NCI-H1092 (cell line): ENCODE measurements around the gene MVB12B.

Experiments used
- DNase-seq: peaks from one replicate; lab custom pipeline; 2025; lab: John Stamatoyannopoulos, UW

MVB12B gene

GRCh38 chr9:126453156-126453963 lies 126.7 kb downstream of the MVB12B start:
- DNase-seq: no peak

DNA sequence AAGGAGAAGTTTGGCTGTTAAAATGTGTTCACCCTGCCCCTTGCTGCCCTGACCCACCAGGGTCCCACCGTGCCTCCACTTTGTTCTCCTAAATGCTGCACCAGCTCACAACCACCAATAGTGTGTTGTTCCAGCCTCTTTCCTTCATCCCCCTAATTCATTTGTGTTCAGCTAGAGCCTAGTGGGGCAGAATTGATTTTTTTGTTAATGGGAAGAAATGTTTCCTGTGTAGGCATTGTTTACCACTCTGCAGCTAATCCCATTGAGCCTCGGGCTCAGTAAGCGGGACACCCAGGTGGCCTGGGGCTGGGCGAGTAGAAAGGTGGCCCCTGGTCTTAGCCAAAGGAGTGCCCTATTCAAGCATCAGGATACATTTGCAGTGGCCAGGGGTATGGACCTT lies 127.6 kb downstream of the MVB12B start:
- DNase-seq: no peak

GRCh38 chr9:126454795-126455194 lies 128.2 kb downstream of the MVB12B start:
- DNase-seq: no peak

DNA sequence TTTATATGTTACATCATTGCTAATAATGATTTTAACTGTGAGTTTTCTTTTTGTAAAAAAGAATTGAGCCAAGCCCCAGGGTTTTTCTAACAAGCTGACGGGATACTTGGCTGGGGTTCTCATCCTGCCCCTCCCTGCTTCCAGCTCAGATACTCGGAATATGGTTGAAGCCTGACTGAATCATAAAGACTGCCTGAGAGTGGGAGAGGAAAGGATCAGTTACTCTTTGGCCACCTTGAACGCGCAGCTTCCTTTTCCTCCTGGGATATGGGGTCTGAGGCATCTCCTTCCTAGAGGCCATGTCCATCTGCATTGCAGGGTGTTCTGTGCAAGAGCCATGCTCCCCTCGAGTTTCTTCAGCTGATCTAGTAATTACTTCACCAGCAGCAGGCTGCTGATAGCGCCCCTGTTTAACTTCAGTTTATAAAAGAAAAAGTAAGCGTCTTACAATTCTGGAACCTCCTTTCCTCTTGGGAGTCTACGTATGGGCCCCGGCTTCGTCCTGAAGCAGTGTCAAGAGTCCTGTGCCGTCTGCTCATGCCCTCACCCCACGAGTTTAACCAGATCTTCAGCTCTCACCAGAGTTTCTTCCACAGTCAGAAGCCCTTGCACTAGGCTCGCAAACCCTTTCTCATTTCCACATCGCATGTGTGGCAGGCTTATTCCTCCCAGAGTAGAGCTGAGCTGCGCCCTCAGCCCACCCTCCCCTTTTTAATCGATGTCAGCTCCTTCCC lies 130.0 kb downstream of the MVB12B start:
- DNase-seq: no peak

DNA sequence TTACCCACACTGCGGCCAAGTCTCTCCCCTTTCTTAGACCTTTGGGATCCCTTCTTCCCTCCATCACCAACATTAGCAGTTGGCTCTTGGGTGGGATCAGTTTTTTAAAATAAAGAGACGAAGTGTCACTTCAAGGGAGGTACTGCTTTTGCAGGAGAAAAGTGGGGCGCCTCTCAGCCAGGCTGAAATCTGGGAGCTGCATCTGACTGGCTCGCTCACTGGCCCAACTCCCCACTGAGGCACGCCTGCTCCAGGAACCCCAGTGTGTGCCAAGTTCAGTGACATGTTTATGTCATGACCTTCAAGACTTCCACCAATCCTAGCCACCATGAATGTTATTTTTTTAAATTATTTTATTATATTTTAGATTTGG lies 130.5 kb downstream of the MVB12B start:
- DNase-seq: no peak

DNA sequence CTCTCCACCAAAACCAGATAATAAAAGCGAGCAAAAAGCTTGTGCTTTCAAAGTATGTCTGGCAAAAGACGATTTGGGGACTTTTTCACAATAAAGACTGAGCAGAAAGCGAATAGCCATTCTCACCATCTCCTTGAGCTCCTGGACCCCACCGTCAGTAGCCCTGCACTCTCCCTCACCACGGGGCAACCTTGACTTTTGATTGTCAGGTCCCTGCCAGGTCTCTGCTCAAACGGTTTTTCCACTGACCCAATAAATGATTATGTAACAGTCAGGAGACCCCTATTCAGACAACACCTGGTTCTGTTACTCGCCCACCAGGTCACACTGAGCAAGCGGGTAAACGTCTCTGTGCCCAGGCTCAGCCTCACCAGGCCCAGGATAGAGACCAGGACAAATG lies 131.3 kb downstream of the MVB12B start:
- no peak for DNase-seq

GRCh38 chr9:126459126-126459525 lies 132.5 kb downstream of the MVB12B start:
- DNase-seq: no peak

DNA sequence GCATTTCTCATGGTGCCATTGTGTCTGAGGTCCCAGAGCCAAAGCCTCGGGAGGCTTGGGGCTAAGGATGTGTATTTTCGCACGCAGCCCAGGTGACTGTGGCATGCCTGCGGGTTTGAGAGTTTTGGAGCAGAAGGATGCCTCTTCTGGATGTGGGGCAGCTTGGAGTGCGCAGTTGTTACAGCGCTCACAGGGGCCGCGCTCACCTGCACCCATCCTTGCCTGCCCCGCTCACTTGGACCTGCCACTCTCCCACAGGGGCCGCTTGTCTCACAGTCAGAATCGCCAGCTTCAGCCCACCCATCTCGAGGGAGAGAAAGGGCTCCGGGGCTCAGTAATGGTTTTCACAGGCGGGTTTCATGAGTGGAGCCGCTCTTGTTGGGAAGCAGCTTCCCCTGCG lies 132.9 kb downstream of the MVB12B start:
- DNase-seq: no peak

DNA sequence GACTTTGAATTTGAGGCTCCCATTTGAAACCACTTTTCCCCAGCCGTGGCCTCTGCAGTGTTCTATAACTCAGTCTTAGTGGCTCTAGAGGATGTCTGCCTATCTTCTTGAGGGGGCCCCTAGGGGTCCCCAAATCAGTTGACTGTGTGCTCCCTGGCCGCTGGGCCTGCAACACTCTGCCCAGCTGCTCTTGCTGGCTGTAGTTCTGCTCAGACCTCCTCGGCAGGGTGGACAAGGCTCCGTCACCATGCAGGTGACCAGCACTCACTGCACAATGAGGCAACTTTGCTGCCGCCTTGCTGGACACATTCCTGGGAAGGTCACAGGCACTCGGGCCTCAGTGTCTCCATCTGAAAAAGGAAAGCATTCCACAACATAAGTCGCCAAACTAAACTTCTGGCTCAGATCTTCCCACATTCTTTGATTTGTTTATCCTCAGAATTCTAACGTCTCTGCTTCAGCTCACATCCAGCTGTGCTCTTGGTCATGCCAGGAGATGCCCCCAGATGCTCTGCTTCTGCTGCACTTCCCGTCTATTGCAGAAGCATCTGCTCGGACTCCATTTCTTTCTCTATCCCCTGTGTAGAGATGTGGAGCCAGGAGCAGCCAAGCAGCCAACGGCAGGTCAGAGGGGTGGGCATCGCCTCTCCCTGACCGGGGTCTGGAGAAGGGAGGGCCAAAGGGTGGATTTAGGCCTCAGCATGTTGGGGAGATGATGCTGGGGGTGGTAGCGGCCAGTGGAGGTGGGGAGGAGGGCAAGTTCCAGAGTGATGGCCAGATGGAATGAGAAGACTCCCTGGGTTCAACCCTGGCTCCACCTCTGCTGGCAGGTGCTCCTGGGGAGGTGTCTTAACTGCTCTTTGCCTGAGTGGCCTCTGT lies 133.6 kb downstream of the MVB12B start:
- no peak for DNase-seq

- DNase-seq: no peak
Observed at GRCh38 chr9:126461029-126461428, 134.4 kb downstream of the MVB12B start.

GRCh38 chr9:126461608-126462007 lies 135.0 kb downstream of the MVB12B start:
- DNase-seq: no peak

DNA sequence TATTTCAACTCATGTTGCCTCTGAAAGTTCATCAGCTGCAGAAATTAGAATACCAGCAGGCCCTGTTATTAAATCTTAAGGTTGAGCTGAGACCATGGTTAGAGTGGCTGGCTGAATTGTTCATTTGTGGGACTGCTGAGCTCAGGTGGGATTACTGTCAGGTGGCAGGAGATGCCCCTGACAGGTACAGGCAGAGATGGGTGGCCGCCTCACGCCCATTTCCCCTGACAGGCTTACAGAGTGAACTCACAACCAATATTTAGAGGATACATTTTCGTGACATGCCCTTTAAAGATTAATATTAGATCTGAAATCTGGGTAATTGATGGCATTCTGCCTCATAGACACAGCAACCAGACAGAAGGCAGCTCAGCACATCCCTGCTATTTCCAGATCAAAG lies 136.0 kb downstream of the MVB12B start:
- no peak for DNase-seq

- DNase-seq: no peak
Observed at GRCh38 chr9:126463426-126463825, 136.8 kb downstream of the MVB12B start.

GRCh38 chr9:126464694-126465441 lies 138.2 kb downstream of the MVB12B start:
- no peak for DNase-seq

- no peak for DNase-seq
Observed at GRCh38 chr9:126465977-126466376, 139.3 kb downstream of the MVB12B start.

DNA sequence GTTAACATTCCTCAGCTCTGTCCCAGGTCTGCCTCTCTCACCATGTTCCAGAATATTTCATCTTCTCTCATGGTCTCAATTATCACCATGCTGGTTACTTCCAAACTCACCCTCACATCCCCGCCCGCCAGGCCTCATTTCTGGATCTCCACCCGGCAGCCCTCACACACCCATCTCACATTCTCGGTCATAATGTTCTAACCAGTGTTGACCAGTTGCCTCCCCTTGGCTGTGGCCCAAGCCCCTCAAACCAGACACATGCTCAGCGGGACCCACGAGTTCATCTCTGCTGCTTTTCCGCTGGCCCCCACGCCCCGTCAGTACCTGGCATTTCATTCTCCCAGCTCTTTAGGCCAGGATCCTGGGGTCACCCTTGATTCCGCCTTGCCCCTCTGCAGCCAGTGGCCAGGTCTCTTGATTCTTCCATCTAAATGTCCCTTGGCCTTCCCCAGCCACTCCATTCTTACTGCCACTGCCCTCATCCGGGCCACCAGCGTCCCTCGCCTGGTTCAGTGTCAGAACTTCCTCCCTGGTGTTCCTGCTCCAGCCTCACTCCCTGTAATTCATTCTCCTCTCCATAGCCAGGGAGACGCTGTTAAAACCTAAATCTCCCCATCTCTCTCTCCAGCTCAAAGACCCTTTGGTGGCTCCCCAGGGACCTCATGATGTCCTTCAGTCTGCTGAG lies 141.7 kb downstream of the MVB12B start:
- DNase-seq: no peak

- DNase-seq: no peak
Observed at GRCh38 chr9:126470241-126470993, 143.8 kb downstream of the MVB12B start.

- no peak for DNase-seq
Observed at GRCh38 chr9:126471084-126471624, 144.5 kb downstream of the MVB12B start.

DNA sequence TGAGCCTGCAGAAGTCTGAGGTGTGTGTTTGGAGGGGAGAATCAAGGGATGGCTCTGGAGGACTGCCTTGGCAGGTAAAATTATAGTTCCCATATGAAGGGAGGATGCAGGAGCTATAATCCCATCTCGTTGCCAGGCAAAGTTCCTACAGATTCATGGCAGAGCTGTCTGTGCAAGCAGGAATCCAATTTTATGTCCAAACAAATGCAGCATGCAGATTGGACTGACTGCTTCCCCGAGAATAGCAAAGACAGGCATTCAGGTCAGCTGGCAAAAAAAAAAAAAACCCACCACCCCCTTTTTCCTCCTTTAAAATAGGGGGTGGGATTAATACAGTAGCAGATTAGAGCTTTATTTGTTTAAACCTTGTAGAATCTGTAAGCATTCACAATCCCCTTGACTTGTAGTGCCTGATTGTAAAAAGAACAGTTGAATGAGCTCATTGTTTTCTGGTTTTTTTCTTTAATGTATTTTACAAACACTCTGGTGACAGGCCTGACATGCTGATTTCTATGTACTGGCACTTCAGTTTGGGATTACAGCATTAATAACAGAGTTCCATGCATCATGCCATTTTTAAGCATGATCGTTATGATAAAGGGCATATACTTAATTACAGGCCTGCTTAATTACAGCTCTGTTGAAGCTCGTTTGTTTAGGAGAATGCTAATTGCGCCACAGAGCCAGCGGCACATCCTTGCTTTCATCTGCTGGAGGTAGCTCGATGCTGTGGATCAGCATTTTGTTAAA lies 145.7 kb downstream of the MVB12B start:
- no peak for DNase-seq

DNA sequence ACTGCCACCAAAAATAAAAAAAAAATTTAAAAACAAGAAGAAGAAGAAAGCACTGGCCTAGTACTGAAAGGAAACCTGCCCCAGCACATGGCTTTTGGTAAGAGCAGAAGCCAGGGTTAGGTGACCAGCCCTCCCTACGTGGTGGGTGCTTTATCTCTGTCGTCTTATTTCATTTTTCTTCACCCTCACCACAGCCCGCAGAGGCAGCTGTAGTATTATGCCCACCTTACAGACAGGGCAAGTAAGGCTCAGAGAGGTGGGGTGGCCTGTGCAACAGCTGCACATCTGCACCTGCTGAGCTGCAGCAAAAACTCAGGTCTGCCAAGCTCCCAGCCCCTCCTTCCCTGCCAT lies 146.3 kb downstream of the MVB12B start:
- no peak for DNase-seq
